ENCODE measurements around the gene ACSM2A. TPM values are rescaled to one million over a fixed set of nuclear protein-coding genes. Genes with fewer than 3 reads are reported as not detected.
A peak's percentile ranks its signal among the peaks of the same experiment; 100 is the strongest.
"Not testable (repeated sequence)": the region's sequence is repeated elsewhere in the genome, so short reads cannot be mapped to it uniquely, and the experiment has no call there.

ACSM2A gene
- total RNA-seq, 1 donor from 2014 or later = 3.8 TPM

GRCh38 chr16:20429499-20429898 lies 21.8 kb upstream of the ACSM2A start:
- H3K27me3 Mint-ChIP-seq (ENCODE audit: low read depth); H3K27ac Mint-ChIP-seq; DNase-seq (ENCODE audit: low spot score); H3K4me3 Mint-ChIP-seq (ENCODE audit: low read depth); H3K4me1 Mint-ChIP-seq (ENCODE audit: low read depth); H3K9me3 Mint-ChIP-seq; H3K36me3 Mint-ChIP-seq (ENCODE audit: low read depth); intact Hi-C loops (cut with micrococcal nuclease): not testable (repeated sequence)

GRCh38 chr16:20430480-20430879 lies 20.8 kb upstream of the ACSM2A start:
- H3K27ac Mint-ChIP-seq; H3K9me3 Mint-ChIP-seq; H3K4me3 Mint-ChIP-seq (ENCODE audit: low read depth); H3K36me3 Mint-ChIP-seq (ENCODE audit: low read depth); intact Hi-C loops (cut with micrococcal nuclease); H3K27me3 Mint-ChIP-seq (ENCODE audit: low read depth); H3K4me1 Mint-ChIP-seq (ENCODE audit: low read depth); DNase-seq (ENCODE audit: low spot score): not testable (repeated sequence)

GRCh38 chr16:20430948-20431347 lies 20.4 kb upstream of the ACSM2A start:
- no peak overlapping the region for H3K27ac Mint-ChIP-seq
- no peak overlapping the region for H3K4me3 Mint-ChIP-seq (ENCODE audit: low read depth)
- H3K4me1 Mint-ChIP-seq (ENCODE audit: low read depth) = no peaks in the 10 kb centered on the region
- no peaks in the 10 kb centered on the region for H3K9me3 Mint-ChIP-seq
- no peaks in the 10 kb centered on the region for H3K27me3 Mint-ChIP-seq (ENCODE audit: low read depth)
- H3K36me3 Mint-ChIP-seq (ENCODE audit: low read depth) = no peaks in the 10 kb centered on the region
- DNase-seq (ENCODE audit: low spot score) = no peak
- intact Hi-C loops (cut with micrococcal nuclease) = no loop called here

GRCh38 chr16:20438950-20439349 lies 12.4 kb upstream of the ACSM2A start:
- H3K9me3 Mint-ChIP-seq; intact Hi-C loops (cut with micrococcal nuclease); H3K27me3 Mint-ChIP-seq (ENCODE audit: low read depth); H3K4me3 Mint-ChIP-seq (ENCODE audit: low read depth); H3K4me1 Mint-ChIP-seq (ENCODE audit: low read depth); H3K27ac Mint-ChIP-seq; H3K36me3 Mint-ChIP-seq (ENCODE audit: low read depth); DNase-seq (ENCODE audit: low spot score): not testable (repeated sequence)

- H3K36me3 Mint-ChIP-seq (ENCODE audit: low read depth); DNase-seq (ENCODE audit: low spot score); H3K4me1 Mint-ChIP-seq (ENCODE audit: low read depth); H3K27me3 Mint-ChIP-seq (ENCODE audit: low read depth); intact Hi-C loops (cut with micrococcal nuclease); H3K9me3 Mint-ChIP-seq; H3K27ac Mint-ChIP-seq; H3K4me3 Mint-ChIP-seq (ENCODE audit: low read depth): not testable (repeated sequence)
Measured at GRCh38 chr16:20439820-20440231, 11.5 kb upstream of the ACSM2A start.

GRCh38 chr16:20440731-20441130 lies 10.6 kb upstream of the ACSM2A start:
- H3K27me3 Mint-ChIP-seq (ENCODE audit: low read depth) = not testable (repeated sequence)

GRCh38 chr16:20441191-20441590 lies 10.1 kb upstream of the ACSM2A start:
- no peaks in the 10 kb centered on the region for H3K4me1 Mint-ChIP-seq (ENCODE audit: low read depth)
- H3K36me3 Mint-ChIP-seq (ENCODE audit: low read depth) = no peaks in the 10 kb centered on the region
- DNase-seq (ENCODE audit: low spot score) = no peak
- H3K9me3 Mint-ChIP-seq = no peaks in the 10 kb centered on the region
- no peak overlapping the region for H3K4me3 Mint-ChIP-seq (ENCODE audit: low read depth)
- H3K27ac Mint-ChIP-seq = no peak overlapping the region
- intact Hi-C loops (cut with micrococcal nuclease) = no loop called here
- no peaks in the 10 kb centered on the region for H3K27me3 Mint-ChIP-seq (ENCODE audit: low read depth)

More at GRCh38 chr16:20440731-20441130, 10.6 kb upstream of the ACSM2A start:
- DNase-seq (ENCODE audit: low spot score); H3K36me3 Mint-ChIP-seq (ENCODE audit: low read depth); H3K4me1 Mint-ChIP-seq (ENCODE audit: low read depth); H3K9me3 Mint-ChIP-seq; H3K27ac Mint-ChIP-seq; intact Hi-C loops (cut with micrococcal nuclease); H3K4me3 Mint-ChIP-seq (ENCODE audit: low read depth): not testable (repeated sequence)

- H3K27ac Mint-ChIP-seq; intact Hi-C loops (cut with micrococcal nuclease); H3K36me3 Mint-ChIP-seq (ENCODE audit: low read depth); H3K4me3 Mint-ChIP-seq (ENCODE audit: low read depth); DNase-seq (ENCODE audit: low spot score); H3K27me3 Mint-ChIP-seq (ENCODE audit: low read depth); H3K9me3 Mint-ChIP-seq; H3K4me1 Mint-ChIP-seq (ENCODE audit: low read depth): not testable (repeated sequence)
Measured at GRCh38 chr16:20441859-20442258, 9.5 kb upstream of the ACSM2A start.

GRCh38 chr16:20446652-20447393 lies 4.5 kb upstream of the ACSM2A start:
- H3K27ac Mint-ChIP-seq; H3K36me3 Mint-ChIP-seq (ENCODE audit: low read depth); H3K4me3 Mint-ChIP-seq (ENCODE audit: low read depth); H3K4me1 Mint-ChIP-seq (ENCODE audit: low read depth); H3K9me3 Mint-ChIP-seq; intact Hi-C loops (cut with micrococcal nuclease); H3K27me3 Mint-ChIP-seq (ENCODE audit: low read depth); DNase-seq (ENCODE audit: low spot score): not testable (repeated sequence)

GRCh38 chr16:20453633-20454032 lies 2.3 kb downstream of the ACSM2A start:
- intact Hi-C loops (cut with micrococcal nuclease); DNase-seq (ENCODE audit: low spot score); H3K36me3 Mint-ChIP-seq (ENCODE audit: low read depth): not testable (repeated sequence)

GRCh38 chr16:20459227-20459626 lies 7.9 kb downstream of the ACSM2A start:
- not testable (repeated sequence) for H3K9me3 Mint-ChIP-seq

More at GRCh38 chr16:20453633-20454032, 2.3 kb downstream of the ACSM2A start:
- H3K27me3 Mint-ChIP-seq (ENCODE audit: low read depth); H3K4me1 Mint-ChIP-seq (ENCODE audit: low read depth); H3K4me3 Mint-ChIP-seq (ENCODE audit: low read depth); H3K27ac Mint-ChIP-seq; H3K9me3 Mint-ChIP-seq: not testable (repeated sequence)

GRCh38 chr16:20460313-20460712 lies 9.0 kb downstream of the ACSM2A start:
- H3K4me1 Mint-ChIP-seq (ENCODE audit: low read depth); intact Hi-C loops (cut with micrococcal nuclease); H3K27me3 Mint-ChIP-seq (ENCODE audit: low read depth); H3K9me3 Mint-ChIP-seq; H3K4me3 Mint-ChIP-seq (ENCODE audit: low read depth); H3K36me3 Mint-ChIP-seq (ENCODE audit: low read depth); H3K27ac Mint-ChIP-seq; DNase-seq (ENCODE audit: low spot score): not testable (repeated sequence)

More at GRCh38 chr16:20459227-20459626, 7.9 kb downstream of the ACSM2A start:
- H3K4me1 Mint-ChIP-seq (ENCODE audit: low read depth); H3K4me3 Mint-ChIP-seq (ENCODE audit: low read depth); H3K36me3 Mint-ChIP-seq (ENCODE audit: low read depth); H3K27me3 Mint-ChIP-seq (ENCODE audit: low read depth); intact Hi-C loops (cut with micrococcal nuclease); DNase-seq (ENCODE audit: low spot score); H3K27ac Mint-ChIP-seq: not testable (repeated sequence)

GRCh38 chr16:20468954-20469353 lies 17.6 kb downstream of the ACSM2A start:
- H3K27ac Mint-ChIP-seq = peak overlapping the region; percentile 82
- H3K27me3 Mint-ChIP-seq (ENCODE audit: low read depth); H3K4me3 Mint-ChIP-seq (ENCODE audit: low read depth); DNase-seq (ENCODE audit: low spot score); H3K36me3 Mint-ChIP-seq (ENCODE audit: low read depth); H3K4me1 Mint-ChIP-seq (ENCODE audit: low read depth); intact Hi-C loops (cut with micrococcal nuclease); H3K9me3 Mint-ChIP-seq: not testable (repeated sequence)

- H3K36me3 Mint-ChIP-seq (ENCODE audit: low read depth); H3K9me3 Mint-ChIP-seq; H3K27me3 Mint-ChIP-seq (ENCODE audit: low read depth); H3K4me1 Mint-ChIP-seq (ENCODE audit: low read depth); intact Hi-C loops (cut with micrococcal nuclease); DNase-seq (ENCODE audit: low spot score); H3K4me3 Mint-ChIP-seq (ENCODE audit: low read depth): not testable (repeated sequence)
- H3K27ac Mint-ChIP-seq = peak overlapping the region; percentile 82
Measured at GRCh38 chr16:20469930-20470329, 18.6 kb downstream of the ACSM2A start.
